Liver (tissue), 9 donors: ENCODE measurements around the gene ZFP36L2. TPM values are rescaled to one million over a fixed set of nuclear protein-coding genes. Genes with fewer than 3 reads are reported as not detected.

ENCODE experiments used
- DNase-seq: peaks from one replicate; pipeline ENCODE4 v3.0.0-alpha.2; 2017; ENCODE audit warnings: low spot score
- H3K27ac ChIP-seq, 2 donors: one replicate each; pipeline ENCODE4 v1.7.0; 2013; ENCODE audit warnings: inconsistent platforms in 2 of 2, low read length in 2 of 2, control low read depth in 1 of 2, low read depth in 1 of 2, mild to moderate bottlenecking in 1 of 2
- H3K27me3 ChIP-seq, 4 donors: one replicate each; pipeline versions ENCODE4 v1.6.1 to v1.7.0; 2013; ENCODE audit warnings: low read length in 3 of 4, inconsistent platforms in 1 of 4, mild to moderate bottlenecking in 1 of 4, moderate library complexity in 1 of 4; ENCODE audit not compliant: control insufficient read depth in 4 of 4, insufficient read depth in 4 of 4
- H3K36me3 ChIP-seq, 4 donors: one replicate each; pipeline versions ENCODE4 v1.6.1 to v1.7.0; 2013; ENCODE audit warnings: low read length in 3 of 4, mild to moderate bottlenecking in 3 of 4, low read depth in 1 of 4, moderate library complexity in 1 of 4; ENCODE audit not compliant: control insufficient read depth in 4 of 4, insufficient read depth in 3 of 4
- H3K4me1 ChIP-seq, 4 donors: one replicate each; pipeline versions ENCODE4 v1.6.1 to v1.7.0; 2013; ENCODE audit warnings: low read length in 3 of 4, mild to moderate bottlenecking in 3 of 4, moderate library complexity in 1 of 4; ENCODE audit not compliant: control insufficient read depth in 4 of 4, insufficient read depth in 4 of 4
- H3K4me3 ChIP-seq, 3 donors: one replicate each; pipeline versions ENCODE4 v1.6.1 to v1.7.0; 2013; ENCODE audit warnings: low read length in 3 of 3, control low read depth in 1 of 3, low read depth in 1 of 3, mild to moderate bottlenecking in 1 of 3
- H3K9ac ChIP-seq, 2 donors: one replicate each; pipeline ENCODE4 v1.7.0; 2013; ENCODE audit warnings: low read length in 2 of 2, mild to moderate bottlenecking in 2 of 2, moderate library complexity in 2 of 2, control low read depth in 1 of 2, low read depth in 1 of 2
- H3K9me3 ChIP-seq, 4 donors: one replicate each; pipeline versions ENCODE4 v1.6.1 to v1.7.0; 2013; ENCODE audit warnings: low read length in 3 of 4; ENCODE audit not compliant: control insufficient read depth in 4 of 4
- EGR1 ChIP-seq, 2 donors: IDR thresholded peaks; 2 replicates each; pipeline ENCODE4 v1.6.1; 2016 to 2018; ENCODE audit warnings: antibody characterized with exemption in 2 of 2, low read depth in 2 of 2
- FOXA1 ChIP-seq: IDR thresholded peaks from 2 replicates; pipeline ENCODE4 v1.6.1; 2016; ENCODE audit warnings: antibody characterized with exemption
- FOXA2 ChIP-seq: IDR thresholded peaks from 2 replicates; pipeline ENCODE4 v1.6.1; 2016; ENCODE audit warnings: antibody characterized with exemption
- GABPA ChIP-seq, 2 donors: IDR thresholded peaks in 1 of 2; conservative IDR thresholded peaks in 1 of 2; 2 replicates each; pipeline ENCODE4 v1.6.1; 2016; ENCODE audit warnings: antibody characterized with exemption in 2 of 2, mild to moderate bottlenecking in 1 of 2, moderate library complexity in 1 of 2
- HNF4A ChIP-seq, 2 donors: conservative IDR thresholded peaks; 2 replicates each; pipeline ENCODE4 v1.6.1; 2016; ENCODE audit warnings: antibody characterized with exemption in 2 of 2, mild to moderate bottlenecking in 2 of 2
- HNF4G ChIP-seq: IDR thresholded peaks from 2 replicates; pipeline ENCODE4 v1.6.1; 2016; ENCODE audit warnings: antibody characterized with exemption
- JUND ChIP-seq, 2 donors: IDR thresholded peaks; 2 replicates each; pipeline ENCODE4 v1.6.1; 2016; ENCODE audit warnings: antibody characterized with exemption in 2 of 2
- NR2F2 ChIP-seq: IDR thresholded peaks from 2 replicates; pipeline ENCODE4 v1.6.1; 2016; ENCODE audit warnings: antibody characterized with exemption
- RAD21 ChIP-seq, 2 donors: IDR thresholded peaks; 2 replicates each; pipeline ENCODE4 v1.6.1; 2016; ENCODE audit warnings: antibody characterized with exemption in 2 of 2, mild to moderate bottlenecking in 2 of 2
- REST ChIP-seq: IDR thresholded peaks from 2 replicates; pipeline ENCODE4 v1.6.1; 2016; ENCODE audit warnings: antibody characterized with exemption, mild to moderate bottlenecking
- RXRA ChIP-seq, 2 donors: IDR thresholded peaks; 2 replicates each; pipeline ENCODE4 v1.6.1; 2017 to 2018; ENCODE audit warnings: antibody characterized with exemption in 2 of 2, mild to moderate bottlenecking in 1 of 2
- SP1 ChIP-seq: IDR thresholded peaks from 2 replicates; pipeline ENCODE4 v1.6.1; 2018; ENCODE audit warnings: antibody characterized with exemption, mild to moderate bottlenecking
- TAF1 ChIP-seq: conservative IDR thresholded peaks from 2 replicates; pipeline ENCODE4 v1.6.1; 2016; ENCODE audit warnings: antibody characterized with exemption, mild to moderate bottlenecking
- YY1 ChIP-seq: IDR thresholded peaks from 2 replicates; pipeline ENCODE4 v1.6.1; 2016; ENCODE audit warnings: antibody characterized with exemption, mild to moderate bottlenecking
- ZBTB33 ChIP-seq: IDR thresholded peaks from 2 replicates; pipeline ENCODE4 v1.6.1; 2016; ENCODE audit warnings: antibody characterized with exemption
- WGBS: extraction: QIAGEN DNeasy Blood & Tissue Kit; methylation state at CpG from one replicate; pipeline ENCODE4 v1.1.7; 2013; 5-methylcytosine and 5-hydroxymethylcytosine counted together
- polyA plus RNA-seq, 2 donors: library from polyadenylated mRNA; stranded (reverse) in 1 of 2; unstranded in 1 of 2; fragments of 200-250 nt in 1 of 2; fragments of >200 nt in 1 of 2; fragmentation: Nextera tagmentation in 1 of 2; extraction: Ambion mirVana in 1 of 2; gene quantifications; one replicate each; pipeline versions ENCODE4 v1.2.1 to v1.2.3, GENCODE V29; 2013 to 2015
- total RNA-seq, 2 donors: library from RNA; depleted of rRNA; stranded (reverse); fragments of >200 nt; gene quantifications; one replicate each; pipeline ENCODE4 v1.2.3, GENCODE V29; 2014
- TF ChIP-seq, protein P1 (sequence below): IDR thresholded peaks from 2 replicates; pipeline ENCODE4 v1.6.1; 2016; ENCODE audit warnings: antibody characterized with exemption
- TF ChIP-seq, protein P2 (sequence below): IDR thresholded peaks from 2 replicates; pipeline ENCODE4 v1.6.1; 2016; ENCODE audit warnings: antibody characterized with exemption
- TF ChIP-seq, protein P3 (sequence below): fragments of 150-350 bp; IDR thresholded peaks from 2 replicates; pipeline ENCODE4 v1.5.1; 2017; ENCODE audit warnings: improper control_type of control experiment, low read depth, low read length; ENCODE audit not compliant: missing input control
- donor health status: healthy.
- donor health status: healthy.
- donor health status: healthy.
- donor health status: healthy.
- donor health status: healthy.

The ZFP36L2 gene
- total and polyA plus RNA-seq, 4 donors, result 10.3 to 26.8 (median 18.9) TPM

DNA sequence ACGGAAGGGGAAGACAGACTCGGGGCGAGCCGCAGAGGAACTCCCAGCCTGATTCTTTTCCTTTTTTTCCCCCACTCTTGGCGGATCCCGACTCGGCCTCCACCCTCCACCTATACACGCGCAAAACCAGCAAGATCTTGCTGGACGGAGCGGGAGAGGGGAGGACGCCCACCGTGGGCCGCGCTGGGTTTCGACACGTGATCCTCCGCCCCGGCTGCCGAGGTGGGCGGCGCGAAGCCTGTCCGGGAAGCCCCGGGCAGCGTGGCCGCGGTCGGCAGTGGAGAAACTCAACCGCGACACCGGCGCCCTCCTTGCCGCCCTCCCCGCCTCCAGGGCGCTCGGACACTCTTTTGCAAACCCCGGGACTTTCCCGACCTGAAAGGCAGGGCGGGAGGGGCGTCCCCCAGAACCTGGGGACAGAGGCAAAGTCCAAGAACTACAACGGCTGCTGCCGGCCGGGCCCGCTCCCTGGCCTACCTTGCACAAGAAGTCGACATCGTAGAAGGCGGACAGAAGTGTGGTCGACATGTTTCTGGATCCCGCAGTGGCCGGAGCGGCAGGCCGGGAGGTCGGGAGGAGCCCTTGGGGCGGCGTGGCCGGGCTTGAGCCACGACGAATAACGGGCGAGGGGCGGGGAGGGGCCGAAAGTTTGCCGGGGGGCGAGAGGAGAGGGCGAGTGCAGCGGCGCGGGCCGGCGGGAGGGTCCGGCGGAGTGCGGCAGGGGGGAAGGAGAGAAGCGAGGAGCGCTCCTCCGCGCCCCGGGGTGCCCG lies 433 bp downstream of the ZFP36L2 start:
- H3K9me3 ChIP-seq, result no peaks in the 10 kb centered on the region
- H3K4me3 ChIP-seq, result peak overlapping the region; percentile 84 to 97 (median 91)
- H3K9ac ChIP-seq, result peak overlapping the region; percentile 88 to 89
- H3K4me1 ChIP-seq, result peaks cover 11 to 56% (median 43%) of the 10 kb centered on the region in 4 donors
- no peak for DNase-seq
- peak overlapping the region; percentile 99 for H3K27ac ChIP-seq
- no peaks in the 10 kb centered on the region for H3K27me3 ChIP-seq
- TF ChIP-seq GABPA (IDR thresholded peaks at IDR 0.05 in 1 of 2, conservative IDR thresholded peaks at IDR 0.05 in 1 of 2) (no peak), JUND (IDR thresholded peaks at IDR 0.05) (no peak), RXRA (IDR thresholded peaks at IDR 0.05) (peak; percentile 50 to 57), ZBTB33 (no peak), EGR1 (IDR thresholded peaks at IDR 0.05; ENCODE audit: low read depth in 2 of 2) (no peak), RAD21 (IDR thresholded peaks at IDR 0.05) (peak; percentile 20 to 41), FOXA2 (no peak), NR2F2 (no peak), TAF1 (peak; percentile 30), FOXA1 (no peak), HNF4G (peak; percentile 66), YY1 (peak; percentile 29), HNF4A (conservative IDR thresholded peaks at IDR 0.05) (peak; percentile 82 to 87), SP1 (peak; percentile 83), REST (peak; percentile 35)
- TF ChIP-seq, protein P1, sequence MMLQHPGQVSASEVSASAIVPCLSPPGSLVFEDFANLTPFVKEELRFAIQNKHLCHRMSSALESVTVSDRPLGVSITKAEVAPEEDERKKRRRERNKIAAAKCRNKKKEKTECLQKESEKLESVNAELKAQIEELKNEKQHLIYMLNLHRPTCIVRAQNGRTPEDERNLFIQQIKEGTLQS, result no peak
- TF ChIP-seq, protein P2, sequence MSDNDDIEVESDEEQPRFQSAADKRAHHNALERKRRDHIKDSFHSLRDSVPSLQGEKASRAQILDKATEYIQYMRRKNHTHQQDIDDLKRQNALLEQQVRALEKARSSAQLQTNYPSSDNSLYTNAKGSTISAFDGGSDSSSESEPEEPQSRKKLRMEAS, result peak; percentile 12
- TF ChIP-seq, protein P3, sequence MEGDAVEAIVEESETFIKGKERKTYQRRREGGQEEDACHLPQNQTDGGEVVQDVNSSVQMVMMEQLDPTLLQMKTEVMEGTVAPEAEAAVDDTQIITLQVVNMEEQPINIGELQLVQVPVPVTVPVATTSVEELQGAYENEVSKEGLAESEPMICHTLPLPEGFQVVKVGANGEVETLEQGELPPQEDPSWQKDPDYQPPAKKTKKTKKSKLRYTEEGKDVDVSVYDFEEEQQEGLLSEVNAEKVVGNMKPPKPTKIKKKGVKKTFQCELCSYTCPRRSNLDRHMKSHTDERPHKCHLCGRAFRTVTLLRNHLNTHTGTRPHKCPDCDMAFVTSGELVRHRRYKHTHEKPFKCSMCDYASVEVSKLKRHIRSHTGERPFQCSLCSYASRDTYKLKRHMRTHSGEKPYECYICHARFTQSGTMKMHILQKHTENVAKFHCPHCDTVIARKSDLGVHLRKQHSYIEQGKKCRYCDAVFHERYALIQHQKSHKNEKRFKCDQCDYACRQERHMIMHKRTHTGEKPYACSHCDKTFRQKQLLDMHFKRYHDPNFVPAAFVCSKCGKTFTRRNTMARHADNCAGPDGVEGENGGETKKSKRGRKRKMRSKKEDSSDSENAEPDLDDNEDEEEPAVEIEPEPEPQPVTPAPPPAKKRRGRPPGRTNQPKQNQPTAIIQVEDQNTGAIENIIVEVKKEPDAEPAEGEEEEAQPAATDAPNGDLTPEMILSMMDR, result no peak
- H3K36me3 ChIP-seq, result peaks cover 0 to 8% (median 1%) of the 10 kb centered on the region in 4 donors
- WGBS, result under 1% methylated on average over 80 of the region's 80 CpGs
